Measurements from ENCODE around the gene DEGS1.
A peak's percentile ranks its signal among the peaks of the same experiment; 100 is the strongest.

The DEGS1 gene

DNA sequence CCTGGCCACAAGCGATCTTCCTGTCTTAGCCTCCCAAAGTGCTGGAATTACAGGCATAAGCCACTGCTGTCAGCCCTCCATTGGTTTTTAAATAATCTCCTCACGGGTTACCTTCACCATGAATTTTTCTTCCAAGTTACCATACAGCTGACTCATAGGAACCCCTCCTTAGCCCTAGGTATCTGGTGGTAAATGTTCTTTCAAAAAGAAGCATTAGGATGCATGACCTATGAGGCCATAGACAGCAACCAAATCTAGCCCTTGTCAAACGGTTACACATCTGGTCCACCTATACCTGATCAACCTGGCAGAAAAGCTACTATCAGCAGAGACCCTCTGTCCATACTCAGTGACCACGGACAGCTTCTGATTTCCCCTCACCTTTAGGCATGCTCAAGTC lies 12.7 kb upstream of the DEGS1 start:
- no peak for FAIRE-seq
- no peak for TF ChIP-seq POLR2A (IDR thresholded peaks at IDR 0.05; ENCODE audit: low read depth, low read length)
- DNase-seq (ENCODE audit: insufficient read length, low spot score) = no peak

- no peak for DNase-seq (ENCODE audit: insufficient read length, low spot score)
- TF ChIP-seq POLR2A (IDR thresholded peaks at IDR 0.05; ENCODE audit: low read depth, low read length) = no peak
- no peak for FAIRE-seq
Observed at GRCh38 chr1:224170748-224171478, 12.1 kb upstream of the DEGS1 start.

DNA sequence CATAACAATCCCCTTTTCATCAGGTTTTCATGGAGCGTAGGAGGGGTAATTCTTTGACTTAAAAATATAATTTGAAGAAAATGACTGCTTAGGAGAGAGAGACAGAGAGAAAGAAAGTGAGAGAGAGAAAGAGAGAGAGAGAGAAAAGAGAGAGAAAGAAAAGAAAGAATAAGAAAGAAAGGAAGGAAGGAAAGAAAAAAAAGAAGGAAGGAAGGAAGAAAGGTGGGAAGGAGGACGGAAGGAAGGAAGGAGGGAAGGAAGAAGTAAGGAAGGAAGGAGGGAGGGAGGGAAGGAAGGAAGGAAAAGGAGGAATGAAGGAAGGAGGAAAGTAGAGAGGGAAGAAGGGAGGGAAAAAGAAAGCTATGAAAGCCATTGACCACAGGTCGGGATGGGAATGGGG lies 10.8 kb upstream of the DEGS1 start:
- DNase-seq (ENCODE audit: insufficient read length, low spot score) (no peak), FAIRE-seq (no peak)
- no peak for TF ChIP-seq POLR2A (IDR thresholded peaks at IDR 0.05; ENCODE audit: low read depth, low read length)

GRCh38 chr1:224173523-224173922 lies 9.5 kb upstream of the DEGS1 start:
- DNase-seq (ENCODE audit: insufficient read length, low spot score) (no peak), FAIRE-seq (no peak)
- no peak for TF ChIP-seq POLR2A (IDR thresholded peaks at IDR 0.05; ENCODE audit: low read depth, low read length)

DNA sequence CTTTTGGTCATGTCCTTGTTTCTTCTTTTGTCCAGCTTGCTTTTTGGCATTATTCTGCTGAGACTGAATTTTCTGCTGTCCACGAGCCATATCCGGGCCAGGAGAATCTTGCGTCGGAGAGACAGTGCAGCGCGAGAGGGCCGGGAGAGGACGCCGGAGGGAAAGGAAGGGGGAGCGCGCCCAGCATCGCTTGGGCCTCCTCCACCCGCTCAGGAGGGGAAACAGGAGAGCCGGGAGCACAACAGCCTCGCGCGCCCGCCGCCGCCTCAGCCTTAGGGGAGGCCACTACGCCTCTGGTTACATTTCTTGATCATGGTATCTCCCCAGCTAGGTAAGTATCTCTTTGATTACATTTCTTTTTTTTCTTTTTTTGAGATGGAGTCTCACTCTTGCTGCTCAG lies 7.4 kb upstream of the DEGS1 start:
- FAIRE-seq (no peak), DNase-seq (ENCODE audit: insufficient read length, low spot score) (no peak)
- TF ChIP-seq POLR2A (IDR thresholded peaks at IDR 0.05; ENCODE audit: low read depth, low read length) = no peak

- DNase-seq (ENCODE audit: insufficient read length, low spot score) (no peak), FAIRE-seq (no peak)
- TF ChIP-seq POLR2A (IDR thresholded peaks at IDR 0.05; ENCODE audit: low read depth, low read length) = no peak
Observed at GRCh38 chr1:224177356-224177999, 5.6 kb upstream of the DEGS1 start.

GRCh38 chr1:224178894-224179293 lies 4.1 kb upstream of the DEGS1 start:
- DNase-seq (ENCODE audit: insufficient read length, low spot score) (no peak), FAIRE-seq (no peak)
- TF ChIP-seq POLR2A (IDR thresholded peaks at IDR 0.05; ENCODE audit: low read depth, low read length) = no peak

- DNase-seq (ENCODE audit: insufficient read length, low spot score) (no peak), FAIRE-seq (no peak)
- no peak for TF ChIP-seq POLR2A (IDR thresholded peaks at IDR 0.05; ENCODE audit: low read depth, low read length)
Observed at GRCh38 chr1:224180783-224181452, 2.1 kb upstream of the DEGS1 start.

GRCh38 chr1:224181453-224181810 lies 1.6 kb upstream of the DEGS1 start:
- DNase-seq (ENCODE audit: insufficient read length, low spot score) = no peak
- FAIRE-seq = no peak
- no peak for TF ChIP-seq POLR2A (IDR thresholded peaks at IDR 0.05; ENCODE audit: low read depth, low read length)

GRCh38 chr1:224182057-224182865 lies 779 bp upstream of the DEGS1 start:
- no peak for FAIRE-seq
- TF ChIP-seq POLR2A (IDR thresholded peaks at IDR 0.05; ENCODE audit: low read depth, low read length) = no peak
- no peak for DNase-seq (ENCODE audit: insufficient read length, low spot score)

GRCh38 chr1:224183591-224184312 lies 712 bp downstream of the DEGS1 start:
- FAIRE-seq (no peak), DNase-seq (ENCODE audit: insufficient read length, low spot score) (peak; percentile 56)
- TF ChIP-seq POLR2A (IDR thresholded peaks at IDR 0.05; ENCODE audit: low read depth, low read length) = peak; percentile 43; the same call in 1 of the 2 replicates

- TF ChIP-seq POLR2A (IDR thresholded peaks at IDR 0.05; ENCODE audit: low read depth, low read length) = no peak
- no peak for FAIRE-seq
- no peak for DNase-seq (ENCODE audit: insufficient read length, low spot score)
Observed at GRCh38 chr1:224185208-224185607, 2.2 kb downstream of the DEGS1 start.

- no peak for TF ChIP-seq POLR2A (IDR thresholded peaks at IDR 0.05; ENCODE audit: low read depth, low read length)
- FAIRE-seq (no peak), DNase-seq (ENCODE audit: insufficient read length, low spot score) (no peak)
Observed at GRCh38 chr1:224188286-224188685, 5.2 kb downstream of the DEGS1 start.

Data from H54 (cell line).